ENCODE results near the gene FBXL15.
A peak's percentile ranks its signal among the peaks of the same experiment; 100 is the strongest.

GRCh38 chr10:102419269-102420180, 1.1 kb upstream of the FBXL15 start:
- TF ChIP-seq CTCF (IDR thresholded peaks at IDR 0.05) (peak in 1 of 4 experiments; percentile 5), POLR2A (IDR thresholded peaks at IDR 0.05) (no peak), EP300 (IDR thresholded peaks at IDR 0.05) (no peak)

Data from gastroesophageal sphincter (tissue), 3 donors.